ENCODE data around the gene STX18.

Gene STX18

GRCh38 chr4:4496592-4497372 is 45.1 kb downstream of the STX18 start:
- no peaks in the 10 kb centered on the region for H3K36me3 ChIP-seq
- peaks cover 0 to 6% of the 10 kb centered on the region in 2 experiments for H3K4me1 ChIP-seq (ENCODE audit: control insufficient read depth in 1 of 2, insufficient read depth in 1 of 2, low read depth in 1 of 2, low read length in 1 of 2)
- no peak for TF ChIP-seq CTCF (IDR thresholded peaks at IDR 0.05)
- no peaks in the 10 kb centered on the region for H3K27me3 ChIP-seq
- H3K4me3 ChIP-seq (ENCODE audit: low read depth in 1 of 2, low read length in 1 of 2): no peak overlapping the region
- no peaks in the 10 kb centered on the region for H3K9me3 ChIP-seq
- H3K27ac ChIP-seq: no peak overlapping the region

- TF ChIP-seq CTCF (IDR thresholded peaks at IDR 0.05): no peak
- no peaks in the 10 kb centered on the region for H3K27me3 ChIP-seq
- no peaks in the 10 kb centered on the region for H3K9me3 ChIP-seq
- H3K4me3 ChIP-seq (ENCODE audit: low read depth in 1 of 2, low read length in 1 of 2): no peak overlapping the region
- no peaks in the 10 kb centered on the region for H3K36me3 ChIP-seq
- no peaks in the 10 kb centered on the region for H3K4me1 ChIP-seq (ENCODE audit: control insufficient read depth in 1 of 2, insufficient read depth in 1 of 2, low read depth in 1 of 2, low read length in 1 of 2)
- no peak overlapping the region for H3K27ac ChIP-seq
These were observed 47.0 kb downstream of the STX18 start for GRCh38 chr4:4494882-4495281.

- Histone ChIP-seq H3K27ac (no peak overlapping the region), H3K4me3 (ENCODE audit: low read depth in 1 of 2, low read length in 1 of 2) (no peak overlapping the region), H3K36me3 (no peaks in the 10 kb centered on the region), H3K4me1 (ENCODE audit: control insufficient read depth in 1 of 2, insufficient read depth in 1 of 2, low read depth in 1 of 2, low read length in 1 of 2) (no peaks in the 10 kb centered on the region), H3K27me3 (no peaks in the 10 kb centered on the region), H3K9me3 (no peaks in the 10 kb centered on the region)
- no peak for TF ChIP-seq CTCF (IDR thresholded peaks at IDR 0.05)
These were observed 49.5 kb downstream of the STX18 start for GRCh38 chr4:4492161-4492847.

- Histone ChIP-seq H3K27me3 (no peaks in the 10 kb centered on the region), H3K36me3 (no peaks in the 10 kb centered on the region), H3K4me3 (ENCODE audit: low read depth in 1 of 2, low read length in 1 of 2) (no peak overlapping the region), H3K4me1 (ENCODE audit: control insufficient read depth in 1 of 2, insufficient read depth in 1 of 2, low read depth in 1 of 2, low read length in 1 of 2) (no peaks in the 10 kb centered on the region), H3K9me3 (no peaks in the 10 kb centered on the region), H3K27ac (no peak overlapping the region)
- no peak for TF ChIP-seq CTCF (IDR thresholded peaks at IDR 0.05)
These were observed 50.4 kb downstream of the STX18 start for GRCh38 chr4:4491396-4491893.

- H3K4me1 ChIP-seq (ENCODE audit: control insufficient read depth in 1 of 2, insufficient read depth in 1 of 2, low read depth in 1 of 2, low read length in 1 of 2): no peaks in the 10 kb centered on the region
- TF ChIP-seq CTCF (IDR thresholded peaks at IDR 0.05): no peak
- no peak overlapping the region for H3K4me3 ChIP-seq (ENCODE audit: low read depth in 1 of 2, low read length in 1 of 2)
- no peak overlapping the region for H3K27ac ChIP-seq
- no peaks in the 10 kb centered on the region for H3K27me3 ChIP-seq
- H3K9me3 ChIP-seq: no peaks in the 10 kb centered on the region
- no peaks in the 10 kb centered on the region for H3K36me3 ChIP-seq
These were observed 51.0 kb downstream of the STX18 start for GRCh38 chr4:4490816-4491215.

Data from neutrophil (primary cell).